Stromal cell of bone marrow (primary cell): ENCODE data around the gene CDHR2.
A peak's percentile ranks its signal among the peaks of the same experiment; 100 is the strongest.

Experiments used
- DNase-seq: peaks from one replicate; pipeline ENCODE4 v3.0.0-alpha.2; 2012; ENCODE audit warnings: low read depth

The CDHR2 gene

GRCh38 chr5:176548967-176549444 lies at the start of gene CDHR2:
CDHR2 (plus strand) TSS chr5:176549342; CDS start chr5:176565353, 16,011 bp downstream.
- no peak for DNase-seq

GRCh38 chr5:176500511-176500910 lies 48.6 kb upstream of the CDHR2 start:
- no peak for DNase-seq

DNA sequence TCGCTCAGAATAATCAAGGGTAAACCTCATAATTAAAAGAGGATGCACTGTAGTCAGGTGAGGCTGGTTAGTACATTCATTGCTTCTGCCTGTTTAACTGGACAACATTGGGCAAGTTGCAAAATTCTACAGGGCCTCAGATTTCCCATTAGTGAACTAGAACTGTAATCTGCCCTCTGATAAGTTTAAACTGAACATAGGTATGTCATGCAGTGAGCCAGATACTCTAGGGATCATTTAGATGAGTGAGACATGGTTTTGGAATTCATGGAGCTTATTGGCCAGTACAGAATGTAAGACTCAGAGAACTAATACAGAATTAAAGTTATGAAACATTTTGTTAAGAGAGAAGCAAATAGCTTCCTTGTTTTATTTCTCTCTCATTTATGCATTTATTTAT lies 47.8 kb upstream of the CDHR2 start:
- DNase-seq = peak; percentile 78

GRCh38 chr5:176503496-176503895 lies 45.6 kb upstream of the CDHR2 start:
- DNase-seq = no peak

DNA sequence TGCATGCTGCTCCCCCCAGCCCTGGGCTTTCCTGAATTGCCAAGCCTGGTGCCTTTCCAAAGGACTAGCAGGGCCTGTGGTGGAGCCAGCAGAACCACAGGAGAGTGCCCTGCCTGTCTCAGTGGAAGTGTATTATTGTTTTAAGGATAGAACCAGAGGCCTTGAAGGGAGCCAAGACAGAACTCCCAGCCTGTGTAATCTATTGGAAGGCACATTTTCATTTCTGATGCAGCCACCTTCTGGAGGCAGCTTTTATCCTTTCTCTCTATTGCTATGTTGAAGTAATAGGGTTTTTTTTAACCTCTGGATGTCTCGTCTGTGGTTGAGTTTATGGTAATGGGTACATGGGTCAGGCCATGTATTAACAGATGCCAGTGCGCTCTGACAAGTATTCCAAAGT lies 41.2 kb upstream of the CDHR2 start:
- DNase-seq = no peak

GRCh38 chr5:176508603-176509002 lies 40.5 kb upstream of the CDHR2 start:
- no peak for DNase-seq

DNA sequence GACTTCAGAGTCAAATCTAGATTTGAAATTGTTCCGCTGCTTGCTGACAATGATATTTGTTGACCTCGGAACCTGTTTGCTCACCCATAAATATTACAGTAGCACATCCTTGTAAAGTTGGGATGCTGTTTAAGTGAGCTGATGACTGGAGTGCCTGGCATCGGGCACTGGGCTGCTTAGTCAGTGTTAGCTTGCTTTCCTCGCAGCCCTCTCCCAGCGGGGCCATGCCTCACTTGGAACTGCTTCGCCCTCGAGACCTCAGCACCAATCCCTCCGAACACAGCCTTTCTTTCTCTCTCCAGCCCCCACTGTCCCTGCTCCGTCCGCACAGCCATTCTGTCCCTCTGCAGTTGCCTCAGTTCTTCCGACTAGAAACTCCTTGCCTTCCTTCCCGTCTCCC lies 35.4 kb upstream of the CDHR2 start:
- no peak for DNase-seq

DNA sequence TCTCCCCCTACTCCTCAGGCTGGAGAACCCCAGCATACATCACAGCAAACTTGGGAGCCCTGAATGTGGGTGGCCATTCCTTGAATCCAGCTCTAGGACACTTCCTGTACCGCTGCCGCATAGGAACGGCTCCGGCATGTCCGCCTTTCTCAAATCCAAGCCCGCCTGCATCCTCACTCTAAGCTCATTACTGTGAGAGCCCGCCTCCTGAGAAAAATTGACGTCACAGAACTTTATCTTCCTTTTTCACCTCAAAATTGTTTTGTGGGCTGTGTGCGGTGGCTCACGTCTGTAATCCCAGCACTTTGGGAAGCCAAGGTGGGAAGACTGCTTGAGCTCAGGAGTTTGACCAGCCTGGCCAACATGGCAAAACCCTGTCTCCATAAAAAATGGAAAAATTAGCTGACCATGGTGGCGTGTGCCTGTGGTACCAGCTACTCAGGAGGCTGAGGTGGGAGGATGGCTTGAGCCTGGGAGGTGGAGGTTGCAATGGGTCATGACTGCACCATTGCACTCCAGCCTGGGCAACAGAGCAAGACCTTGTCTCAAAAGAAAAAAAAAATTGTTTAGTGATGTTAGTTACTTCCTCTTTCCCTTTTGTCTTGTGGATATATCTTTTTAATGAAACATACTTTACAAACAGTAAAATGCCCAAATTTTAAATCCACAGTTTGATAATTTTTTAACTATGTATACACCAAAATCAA lies 34.7 kb upstream of the CDHR2 start:
- DNase-seq = no peak

- DNase-seq = no peak
These were observed 33.7 kb upstream of the CDHR2 start for GRCh38 chr5:176515396-176515795.

DNA sequence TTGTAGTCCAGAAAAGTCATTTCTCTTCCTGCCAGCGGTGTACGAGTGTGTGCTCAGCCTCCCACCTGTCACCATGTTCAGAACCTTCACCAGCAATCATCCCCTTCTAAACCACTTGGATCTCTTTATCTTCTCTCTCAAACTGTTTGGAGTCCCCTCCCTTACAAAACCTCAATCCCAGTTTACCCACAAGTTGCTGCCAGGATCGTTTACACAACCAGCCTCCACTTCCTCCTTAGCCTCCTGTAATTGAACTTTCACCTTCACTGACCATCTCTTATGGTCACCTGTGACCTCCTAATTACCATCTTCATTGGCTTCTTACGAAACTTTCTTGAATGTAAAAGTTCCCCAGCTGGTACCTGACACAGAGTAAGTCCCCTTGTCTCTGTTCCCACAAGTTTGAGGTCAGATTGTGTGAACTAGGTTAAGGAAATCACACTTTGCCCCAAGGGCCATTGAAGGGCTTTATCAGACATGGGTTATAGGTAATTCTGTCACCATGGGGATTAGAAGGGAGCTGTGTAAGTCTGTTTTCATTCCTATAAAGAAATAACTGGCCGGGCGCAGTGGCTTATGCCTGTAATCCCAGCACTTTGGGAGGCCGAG lies 32.0 kb upstream of the CDHR2 start:
- no peak for DNase-seq

GRCh38 chr5:176519810-176520720 lies 29.1 kb upstream of the CDHR2 start:
- no peak for DNase-seq

- no peak for DNase-seq
These were observed 27.9 kb upstream of the CDHR2 start for GRCh38 chr5:176521286-176521685.

GRCh38 chr5:176521699-176522263 lies 27.4 kb upstream of the CDHR2 start:
- no peak for DNase-seq

DNA sequence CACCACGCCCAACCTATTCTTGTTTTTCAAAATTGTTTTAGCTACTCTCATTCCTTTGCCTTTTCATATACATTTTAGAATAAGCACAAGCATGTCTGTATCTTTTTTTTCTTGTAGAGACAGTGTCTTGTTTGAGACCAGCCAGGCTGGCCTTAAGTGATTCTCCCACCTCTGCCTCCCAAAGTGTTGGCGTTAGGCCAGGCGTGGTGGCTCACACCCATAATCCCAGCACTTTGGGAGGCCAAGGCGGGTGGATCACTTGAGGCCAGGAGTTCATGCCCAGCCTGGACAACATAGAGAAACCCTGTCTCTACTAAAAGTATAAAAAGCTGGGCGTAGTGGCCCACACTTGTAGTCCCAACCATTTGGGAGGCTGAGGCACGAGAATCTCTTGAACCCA lies 25.0 kb upstream of the CDHR2 start:
- no peak for DNase-seq

DNA sequence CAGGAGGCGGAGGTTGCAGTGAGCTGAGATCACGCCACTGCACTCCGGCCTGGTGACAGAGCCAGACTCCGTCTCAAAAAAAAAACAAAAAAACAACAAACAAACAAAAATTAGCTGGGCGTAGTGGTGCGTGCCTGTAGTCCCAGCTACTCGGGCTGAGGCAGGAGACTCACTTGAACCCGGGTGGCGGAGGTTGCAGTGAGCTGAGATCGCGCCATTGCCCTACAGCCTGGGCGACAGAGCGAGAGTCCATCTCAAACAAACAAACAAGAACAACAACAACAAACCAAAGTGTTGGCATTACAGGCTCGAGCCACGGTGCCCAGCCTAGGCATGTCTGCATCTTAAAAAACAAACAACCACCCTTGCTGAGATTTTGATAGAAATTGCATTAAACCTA lies 24.2 kb upstream of the CDHR2 start:
- DNase-seq = no peak

GRCh38 chr5:176525677-176526076 lies 23.5 kb upstream of the CDHR2 start:
- DNase-seq = no peak

DNA sequence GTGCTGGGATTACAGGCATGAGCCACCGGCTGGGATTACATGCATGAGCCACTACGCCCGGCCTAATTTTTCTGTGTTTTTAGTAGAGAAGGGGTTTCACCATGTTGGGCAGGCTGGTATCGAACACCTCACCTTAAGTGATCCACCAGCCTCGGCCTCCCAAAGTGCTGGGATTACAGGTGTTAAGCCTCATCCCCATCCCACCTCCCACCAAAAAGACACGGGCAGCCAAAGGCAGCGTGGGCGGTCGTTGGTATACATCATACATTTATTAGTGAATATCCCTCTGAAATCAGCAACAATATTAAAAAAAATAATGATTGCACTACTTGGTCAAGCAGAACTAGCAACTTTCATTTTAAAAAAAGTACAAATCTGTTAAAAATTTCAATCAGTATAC lies 22.7 kb upstream of the CDHR2 start:
- no peak for DNase-seq

GRCh38 chr5:176527246-176528222 lies 21.6 kb upstream of the CDHR2 start:
- no peak for DNase-seq

DNA sequence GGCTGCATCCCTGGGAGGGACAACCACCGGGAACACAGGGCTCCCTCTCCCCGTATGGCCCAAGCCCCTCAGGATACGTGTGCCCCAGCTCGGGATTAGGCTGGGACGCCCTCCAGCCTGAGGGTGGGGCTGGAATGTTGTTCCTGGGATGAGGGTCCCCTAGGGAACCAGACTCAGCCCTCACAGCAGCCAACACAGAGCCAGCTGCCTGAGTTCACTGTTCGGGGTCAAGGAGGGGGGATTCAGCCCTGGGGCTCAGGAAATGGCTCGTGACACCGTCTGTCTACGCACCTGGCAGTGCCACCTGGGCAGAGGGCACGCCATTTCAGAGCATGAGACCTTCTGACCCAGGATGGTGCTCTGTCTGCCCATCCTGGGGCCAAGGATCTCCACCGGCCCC lies 20.8 kb upstream of the CDHR2 start:
- DNase-seq = no peak

DNA sequence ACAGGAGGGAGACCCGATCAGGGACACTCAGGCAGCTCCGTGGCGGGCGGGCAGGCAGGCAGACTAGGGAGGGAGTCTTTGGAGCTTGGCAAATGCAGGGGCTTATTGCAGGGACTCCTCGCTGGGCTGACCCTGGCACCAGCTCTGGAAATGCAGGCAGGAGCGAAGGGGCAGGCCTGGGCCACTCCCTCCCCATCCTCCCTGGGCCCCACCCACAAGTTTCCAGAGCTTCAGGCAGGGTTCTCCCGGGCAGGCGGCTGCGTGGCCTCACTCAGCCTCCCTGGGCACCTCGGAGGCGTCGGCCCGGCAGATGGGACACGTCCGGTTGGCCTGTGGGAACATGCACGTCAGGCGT lies 20.4 kb upstream of the CDHR2 start:
- DNase-seq = no peak

DNA sequence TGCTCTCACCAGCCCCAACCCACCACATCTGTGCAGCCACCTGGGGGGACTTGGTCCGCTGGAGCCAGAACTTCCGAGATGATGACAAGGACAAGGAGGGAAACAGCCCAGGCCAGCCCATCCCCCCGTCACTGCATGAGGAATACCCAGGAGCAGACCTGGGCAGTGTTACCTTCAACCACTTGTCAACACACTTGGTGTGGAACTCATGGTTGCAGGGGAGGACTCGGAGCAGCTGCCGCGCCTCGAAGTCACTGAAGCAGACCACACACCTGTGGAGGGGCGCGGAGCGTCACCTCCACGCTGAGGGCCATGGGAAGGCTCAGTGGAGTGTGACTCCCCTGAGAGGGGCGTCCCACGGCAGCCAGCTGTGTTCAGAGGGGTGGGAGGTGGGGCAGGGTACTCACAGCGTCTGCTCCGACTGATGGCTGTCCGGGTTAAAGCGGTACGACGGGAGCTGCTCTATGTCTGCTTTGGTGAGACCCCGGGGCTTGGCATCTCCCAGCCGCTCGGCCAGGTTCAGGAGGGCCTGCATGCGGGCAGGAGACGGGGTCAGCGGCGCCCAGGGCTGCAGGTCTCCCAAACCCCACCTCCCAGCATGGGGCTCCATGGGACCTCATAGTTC lies 19.9 kb upstream of the CDHR2 start:
- DNase-seq = no peak
